ENCODE data around the gene FGF18. TPM values are rescaled to one million over a fixed set of nuclear protein-coding genes. Genes with fewer than 3 reads are reported as not detected.
A peak's percentile ranks its signal among the peaks of the same experiment; 100 is the strongest.
"Not testable (repeated sequence)": the region's sequence is repeated elsewhere in the genome, so short reads cannot be mapped to it uniquely, and the experiment has no call there.

FGF18 gene, protein sequence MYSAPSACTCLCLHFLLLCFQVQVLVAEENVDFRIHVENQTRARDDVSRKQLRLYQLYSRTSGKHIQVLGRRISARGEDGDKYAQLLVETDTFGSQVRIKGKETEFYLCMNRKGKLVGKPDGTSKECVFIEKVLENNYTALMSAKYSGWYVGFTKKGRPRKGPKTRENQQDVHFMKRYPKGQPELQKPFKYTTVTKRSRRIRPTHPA
- polyA plus RNA-seq (2011; rRNA removed) (0.27 and 0.30 TPM in 2 replicates), polyA minus RNA-seq (2011; rRNA and poly(A)+ RNA removed) (0.14 TPM in 1 of 2 replicates, not detected in the other)

- POLR2A ChIA-PET: interaction anchor here (1.0 kb wide), 1 partner anchor 177 kb away, joined by 3 read pairs; no protein-coding TSS in a partner anchor
- no peaks in the 10 kb centered on the region for H3K9me3 ChIP-seq (ENCODE audit: control insufficient read depth, insufficient read depth, low read length)
Measured at GRCh38 chr5:171418982-171419687, at the start of gene FGF18. TSS of gene FGF18 (plus strand) at chr5:171419647. CDS start at chr5:171420200, 553 bp downstream.

GRCh38 chr5:171369898-171370297 lies 49.5 kb upstream of the FGF18 start:
- ChIA-PET CTCF (no interaction called here), POLR2A (no interaction called here)
- Histone ChIP-seq H3K27me3 (ENCODE audit: control insufficient read depth, insufficient read depth, low read length) (peaks cover 5% of the 10 kb centered on the region), H3K4me3 (ENCODE audit: low read depth, low read length) (no peak overlapping the region), H3K27ac (ENCODE audit: low read depth, low read length) (no peak overlapping the region), H3K9me3 (ENCODE audit: control insufficient read depth, insufficient read depth, low read length) (no peaks in the 10 kb centered on the region)
- TF ChIP-seq, protein P1, sequence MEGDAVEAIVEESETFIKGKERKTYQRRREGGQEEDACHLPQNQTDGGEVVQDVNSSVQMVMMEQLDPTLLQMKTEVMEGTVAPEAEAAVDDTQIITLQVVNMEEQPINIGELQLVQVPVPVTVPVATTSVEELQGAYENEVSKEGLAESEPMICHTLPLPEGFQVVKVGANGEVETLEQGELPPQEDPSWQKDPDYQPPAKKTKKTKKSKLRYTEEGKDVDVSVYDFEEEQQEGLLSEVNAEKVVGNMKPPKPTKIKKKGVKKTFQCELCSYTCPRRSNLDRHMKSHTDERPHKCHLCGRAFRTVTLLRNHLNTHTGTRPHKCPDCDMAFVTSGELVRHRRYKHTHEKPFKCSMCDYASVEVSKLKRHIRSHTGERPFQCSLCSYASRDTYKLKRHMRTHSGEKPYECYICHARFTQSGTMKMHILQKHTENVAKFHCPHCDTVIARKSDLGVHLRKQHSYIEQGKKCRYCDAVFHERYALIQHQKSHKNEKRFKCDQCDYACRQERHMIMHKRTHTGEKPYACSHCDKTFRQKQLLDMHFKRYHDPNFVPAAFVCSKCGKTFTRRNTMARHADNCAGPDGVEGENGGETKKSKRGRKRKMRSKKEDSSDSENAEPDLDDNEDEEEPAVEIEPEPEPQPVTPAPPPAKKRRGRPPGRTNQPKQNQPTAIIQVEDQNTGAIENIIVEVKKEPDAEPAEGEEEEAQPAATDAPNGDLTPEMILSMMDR (IDR thresholded peaks at IDR 0.05; ENCODE audit: low read depth, low read length): no peak
- DNase-seq (ENCODE audit: low read depth, low spot score): no peak

More at GRCh38 chr5:171418982-171419687, at the start of gene FGF18:
- H3K4me3 ChIP-seq (ENCODE audit: low read depth, low read length): peak within 1 kb of the TSS; percentile 54
- TF ChIP-seq, protein P1 (IDR thresholded peaks at IDR 0.05; ENCODE audit: low read depth, low read length): no peak
- DNase-seq (ENCODE audit: low read depth, low spot score): no peak
- CTCF ChIA-PET: interaction anchor here (0.6 to 7.8 kb wide), 29 partner anchors 10 to 866 kb away, joined by 3 to 141 read pairs (median 4); no protein-coding TSS in a partner anchor
- peaks cover 8% of the 10 kb centered on the region for H3K27me3 ChIP-seq (ENCODE audit: control insufficient read depth, insufficient read depth, low read length)
- H3K27ac ChIP-seq (ENCODE audit: low read depth, low read length): no peak within 1 kb of the TSS

DNA sequence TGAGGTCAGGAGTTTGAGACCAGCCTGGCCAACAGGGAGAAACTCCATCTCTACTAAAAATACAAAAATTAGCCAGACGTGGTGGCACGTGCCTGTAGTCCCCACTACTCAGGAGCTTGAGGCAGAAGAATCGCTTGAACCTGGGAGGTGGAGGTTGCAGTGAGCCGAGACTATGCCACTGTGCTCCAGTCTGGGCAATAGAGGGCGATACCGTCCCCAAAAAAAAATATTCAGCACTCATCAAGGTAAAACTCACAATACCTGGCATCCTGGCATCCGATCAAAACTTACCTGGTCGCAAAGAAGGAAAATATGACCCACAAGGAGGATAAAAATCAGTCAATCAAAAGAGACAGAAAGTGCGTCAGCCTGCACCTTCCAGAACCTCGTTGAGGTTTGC lies 48.6 kb upstream of the FGF18 start:
- H3K4me3 ChIP-seq (ENCODE audit: low read depth, low read length); H3K27ac ChIP-seq (ENCODE audit: low read depth, low read length); H3K9me3 ChIP-seq (ENCODE audit: control insufficient read depth, insufficient read depth, low read length); POLR2A ChIA-PET; CTCF ChIA-PET; DNase-seq (ENCODE audit: low read depth, low spot score); H3K27me3 ChIP-seq (ENCODE audit: control insufficient read depth, insufficient read depth, low read length): not testable (repeated sequence)

DNA sequence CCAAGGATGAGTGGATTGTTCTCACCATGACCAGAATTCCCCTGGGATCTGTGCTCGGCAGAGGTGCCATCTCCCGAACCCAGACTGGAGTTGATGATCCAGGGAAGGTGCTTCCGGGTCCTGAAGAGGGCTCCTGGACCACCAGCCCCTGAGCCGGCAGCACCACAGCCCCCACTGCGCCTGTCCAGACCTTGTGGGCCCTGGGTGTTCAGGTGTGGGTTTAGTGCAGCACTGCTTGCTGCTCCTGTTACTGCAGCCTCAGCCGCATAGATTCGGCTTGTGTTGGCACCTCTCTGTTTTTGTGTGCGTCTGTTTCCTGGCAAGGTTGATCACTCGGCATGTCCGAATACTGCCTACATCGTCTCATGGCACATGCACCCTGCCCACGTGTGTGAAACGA lies 48.1 kb upstream of the FGF18 start:
- ChIA-PET POLR2A (no interaction called here), CTCF (no interaction called here)
- no peak overlapping the region for H3K4me3 ChIP-seq (ENCODE audit: low read depth, low read length)

DNA sequence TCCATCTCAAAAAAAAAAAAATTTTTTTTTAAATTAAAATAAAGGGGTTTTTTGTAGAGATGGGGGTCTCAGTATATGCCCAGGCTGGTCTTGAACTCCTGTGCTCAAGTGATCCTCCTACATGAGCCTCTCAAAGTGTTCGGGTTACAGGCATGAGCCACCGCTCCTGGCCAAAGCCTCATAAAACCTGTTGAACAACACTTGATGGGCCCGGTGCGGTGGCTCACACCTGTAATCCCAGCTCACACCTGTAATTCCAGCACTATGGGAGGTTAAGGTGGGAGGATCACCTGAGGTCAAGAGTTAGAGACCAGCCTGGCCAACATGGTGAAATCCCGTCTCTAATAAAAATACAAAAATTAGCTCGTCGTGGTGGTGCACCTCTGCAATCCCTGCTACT lies 39.5 kb upstream of the FGF18 start:
- POLR2A ChIA-PET: no interaction called here
- CTCF ChIA-PET: interaction anchor here (1.4 kb wide), 1 partner anchor 38 kb away, joined by 4 read pairs; no protein-coding TSS in a partner anchor
- DNase-seq (ENCODE audit: low read depth, low spot score): no peak
- Histone ChIP-seq H3K9me3 (ENCODE audit: control insufficient read depth, insufficient read depth, low read length) (no peaks in the 10 kb centered on the region), H3K27me3 (ENCODE audit: control insufficient read depth, insufficient read depth, low read length) (no peaks in the 10 kb centered on the region), H3K27ac (ENCODE audit: low read depth, low read length) (no peak overlapping the region), H3K4me3 (ENCODE audit: low read depth, low read length) (no peak overlapping the region)
- TF ChIP-seq, protein P1 (IDR thresholded peaks at IDR 0.05; ENCODE audit: low read depth, low read length): no peak

More for the DNA sequence above, 48.1 kb upstream of the FGF18 start:
- H3K27me3 ChIP-seq (ENCODE audit: control insufficient read depth, insufficient read depth, low read length): peaks cover 5% of the 10 kb centered on the region
- no peaks in the 10 kb centered on the region for H3K9me3 ChIP-seq (ENCODE audit: control insufficient read depth, insufficient read depth, low read length)
- TF ChIP-seq, protein P1 (IDR thresholded peaks at IDR 0.05; ENCODE audit: low read depth, low read length): no peak
- H3K27ac ChIP-seq (ENCODE audit: low read depth, low read length): no peak overlapping the region
- DNase-seq (ENCODE audit: low read depth, low spot score): no peak

DNA sequence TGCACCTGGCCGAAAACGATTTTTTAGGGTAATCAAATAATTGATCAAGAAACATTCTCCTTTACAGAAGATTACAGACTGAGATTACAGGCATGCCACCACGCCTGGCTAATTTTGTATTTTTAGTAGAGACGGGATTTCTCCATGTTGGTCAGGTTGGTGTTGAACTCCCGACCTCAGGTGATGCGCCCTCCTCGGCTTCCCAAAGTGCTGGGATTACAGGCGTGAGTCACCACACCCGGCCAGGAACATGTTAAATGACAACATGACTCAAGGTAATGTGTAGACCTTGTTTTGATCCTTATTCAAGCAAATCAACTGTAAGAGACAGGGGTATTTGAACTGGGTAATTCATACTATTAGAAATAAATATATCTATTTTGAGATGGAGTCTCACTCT lies 35.0 kb upstream of the FGF18 start:
- H3K27me3 ChIP-seq (ENCODE audit: control insufficient read depth, insufficient read depth, low read length); CTCF ChIA-PET; POLR2A ChIA-PET; DNase-seq (ENCODE audit: low read depth, low spot score); H3K4me3 ChIP-seq (ENCODE audit: low read depth, low read length); H3K9me3 ChIP-seq (ENCODE audit: control insufficient read depth, insufficient read depth, low read length); H3K27ac ChIP-seq (ENCODE audit: low read depth, low read length): not testable (repeated sequence)

DNA sequence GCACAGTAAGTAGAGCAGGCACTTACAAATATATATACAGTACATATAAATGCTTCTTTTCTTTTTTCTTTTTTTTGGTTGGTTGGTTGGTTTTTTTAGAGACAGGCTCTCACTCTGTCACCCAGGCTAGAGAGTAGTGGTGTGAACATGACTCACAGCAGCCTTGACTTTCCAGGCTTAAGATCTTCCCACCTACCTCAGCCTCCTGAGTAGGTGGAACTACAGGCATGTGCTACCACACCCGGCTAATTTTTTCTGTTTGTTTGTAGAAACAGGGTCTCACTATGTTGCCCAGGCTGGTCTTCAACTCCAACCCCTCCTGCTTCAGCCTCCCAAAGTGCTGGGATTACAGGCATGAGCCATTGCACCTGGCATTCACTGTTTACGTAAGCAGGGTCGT lies 34.4 kb upstream of the FGF18 start:
- H3K9me3 ChIP-seq (ENCODE audit: control insufficient read depth, insufficient read depth, low read length); H3K4me3 ChIP-seq (ENCODE audit: low read depth, low read length); DNase-seq (ENCODE audit: low read depth, low spot score); CTCF ChIA-PET; H3K27ac ChIP-seq (ENCODE audit: low read depth, low read length); POLR2A ChIA-PET; H3K27me3 ChIP-seq (ENCODE audit: control insufficient read depth, insufficient read depth, low read length): not testable (repeated sequence)

Data from AG04450 (cell line).